Measurements from ENCODE around the gene ZNF260.

Gene ZNF260

DNA sequence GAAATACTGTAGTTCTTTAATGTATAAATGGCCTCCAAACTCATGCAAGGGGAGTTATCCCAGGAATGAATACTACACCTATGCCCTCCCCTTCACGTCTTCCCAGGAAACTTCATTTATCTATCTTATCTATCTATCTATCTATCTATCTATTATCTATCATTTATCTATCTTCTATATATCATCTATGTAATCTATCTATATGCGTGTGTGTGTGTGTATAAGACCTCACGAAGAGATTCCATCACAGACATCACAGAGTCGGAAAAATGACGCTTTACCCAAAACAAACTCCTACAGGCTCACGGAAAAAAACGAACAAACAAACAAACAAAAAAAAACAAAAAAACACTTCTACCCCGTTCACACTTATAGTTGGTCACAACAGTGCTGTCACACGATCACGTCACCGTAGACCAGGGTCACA, 44.5 kb upstream of the ZNF260 start:
- in situ Hi-C loops (cut with HindIII; ENCODE audit: low sequenced_read_pairs), result no loop called here
- peak overlapping the region; percentile 95 for H3K4me3 ChIP-seq (ENCODE audit: low read depth, low read length)
- DNase-seq (ENCODE audit: low read depth, low spot score), result no peak
- TF ChIP-seq, protein P1, sequence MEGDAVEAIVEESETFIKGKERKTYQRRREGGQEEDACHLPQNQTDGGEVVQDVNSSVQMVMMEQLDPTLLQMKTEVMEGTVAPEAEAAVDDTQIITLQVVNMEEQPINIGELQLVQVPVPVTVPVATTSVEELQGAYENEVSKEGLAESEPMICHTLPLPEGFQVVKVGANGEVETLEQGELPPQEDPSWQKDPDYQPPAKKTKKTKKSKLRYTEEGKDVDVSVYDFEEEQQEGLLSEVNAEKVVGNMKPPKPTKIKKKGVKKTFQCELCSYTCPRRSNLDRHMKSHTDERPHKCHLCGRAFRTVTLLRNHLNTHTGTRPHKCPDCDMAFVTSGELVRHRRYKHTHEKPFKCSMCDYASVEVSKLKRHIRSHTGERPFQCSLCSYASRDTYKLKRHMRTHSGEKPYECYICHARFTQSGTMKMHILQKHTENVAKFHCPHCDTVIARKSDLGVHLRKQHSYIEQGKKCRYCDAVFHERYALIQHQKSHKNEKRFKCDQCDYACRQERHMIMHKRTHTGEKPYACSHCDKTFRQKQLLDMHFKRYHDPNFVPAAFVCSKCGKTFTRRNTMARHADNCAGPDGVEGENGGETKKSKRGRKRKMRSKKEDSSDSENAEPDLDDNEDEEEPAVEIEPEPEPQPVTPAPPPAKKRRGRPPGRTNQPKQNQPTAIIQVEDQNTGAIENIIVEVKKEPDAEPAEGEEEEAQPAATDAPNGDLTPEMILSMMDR (IDR thresholded peaks at IDR 0.05; ENCODE audit: low read depth, low read length), result no peak

DNA sequence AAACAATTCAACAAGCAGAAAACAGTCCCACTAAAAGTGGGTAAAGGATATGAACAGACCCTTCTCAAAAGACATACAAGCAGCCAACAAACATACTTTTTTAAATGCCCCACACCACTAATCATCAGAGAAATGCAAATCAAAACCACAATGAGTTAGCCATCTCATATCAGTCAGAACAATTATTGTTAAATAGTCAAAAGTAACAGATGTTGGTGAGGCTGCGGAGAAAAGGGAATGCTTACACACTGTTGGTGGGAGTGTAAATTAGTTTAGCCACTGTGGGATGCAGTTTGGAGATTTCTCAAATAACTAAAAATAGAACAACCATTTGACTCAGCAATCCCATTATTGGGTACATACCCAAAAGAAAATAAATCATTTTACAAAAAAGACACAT, 36.3 kb upstream of the ZNF260 start:
- no peak overlapping the region for H3K4me3 ChIP-seq (ENCODE audit: low read depth, low read length)
- TF ChIP-seq, protein P1 (IDR thresholded peaks at IDR 0.05; ENCODE audit: low read depth, low read length), result no peak
- DNase-seq (ENCODE audit: low read depth, low spot score), result no peak
- in situ Hi-C loops (cut with HindIII; ENCODE audit: low sequenced_read_pairs), result no loop called here

DNA sequence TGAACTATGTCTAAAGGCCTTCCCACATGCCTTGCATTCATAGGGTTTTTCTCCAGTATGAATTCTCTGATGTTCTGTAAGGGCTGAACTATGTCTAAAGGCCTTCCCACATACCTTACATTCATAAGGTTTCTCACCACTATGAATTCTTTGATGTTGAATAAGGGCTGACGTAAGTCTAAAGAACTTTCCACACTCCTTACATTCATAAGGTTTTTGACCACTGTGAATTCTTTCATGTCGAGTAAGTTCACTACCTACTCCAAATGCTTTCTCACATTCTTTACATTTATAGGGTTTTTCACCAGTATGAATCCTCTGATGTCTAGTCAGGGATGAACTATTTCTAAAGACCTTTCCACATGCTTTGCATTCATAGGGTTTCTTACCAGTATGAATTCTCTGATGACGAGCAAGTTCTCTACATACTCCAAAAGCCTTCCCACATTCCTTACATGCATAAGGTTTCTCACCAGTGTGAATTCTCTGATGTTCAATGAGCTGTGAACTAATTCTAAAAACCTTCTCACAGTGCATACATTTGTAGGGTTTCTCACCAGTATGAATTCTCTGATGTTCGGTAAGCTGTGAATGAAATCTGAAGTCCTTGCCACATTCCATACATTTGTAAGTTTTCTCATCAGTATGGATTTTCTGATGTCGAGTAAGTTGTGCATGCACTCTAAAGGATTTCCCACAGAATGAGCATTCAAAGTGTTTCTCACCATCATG, 19.1 kb upstream of the ZNF260 start:
- peak; percentile 40 for DNase-seq (ENCODE audit: low read depth, low spot score)
- TF ChIP-seq, protein P1 (IDR thresholded peaks at IDR 0.05; ENCODE audit: low read depth, low read length), result no peak
- in situ Hi-C loops (cut with HindIII; ENCODE audit: low sequenced_read_pairs), result no loop called here
- H3K4me3 ChIP-seq (ENCODE audit: low read depth, low read length), result no peak overlapping the region

DNA sequence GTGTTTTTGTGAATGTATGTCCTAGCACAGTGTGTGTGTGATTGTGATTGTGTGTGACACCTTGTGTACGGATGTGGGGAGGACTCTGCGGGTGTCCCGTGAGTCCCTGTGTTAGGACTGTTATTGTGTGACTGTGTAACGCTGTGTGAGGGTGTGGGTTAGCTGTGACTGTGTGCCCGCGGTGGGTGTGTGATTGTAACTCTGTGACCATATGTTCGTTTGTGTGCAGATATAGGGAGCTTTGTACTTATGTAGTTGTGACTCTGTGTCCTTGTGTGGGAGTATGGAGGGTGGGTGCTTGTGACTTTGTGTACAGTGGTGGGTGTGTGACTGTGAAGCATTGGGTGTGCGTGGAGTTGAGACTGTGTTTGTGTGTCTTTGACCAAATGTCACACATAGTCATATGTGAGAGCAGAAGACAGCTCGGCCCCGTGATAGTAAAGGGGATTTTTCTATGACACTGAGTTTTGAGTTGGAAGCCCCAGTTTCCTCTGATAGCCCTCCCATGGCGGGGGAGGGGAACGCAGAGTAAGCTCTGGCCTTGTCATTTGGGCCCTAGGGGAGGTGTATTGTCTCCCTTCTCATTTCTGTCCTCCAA, 949 bp upstream of the ZNF260 start:
- peak overlapping the region; percentile 90 for H3K4me3 ChIP-seq (ENCODE audit: low read depth, low read length)
- no peak for DNase-seq (ENCODE audit: low read depth, low spot score)
- in situ Hi-C loops (cut with HindIII; ENCODE audit: low sequenced_read_pairs), result no loop called here
- TF ChIP-seq, protein P1 (IDR thresholded peaks at IDR 0.05; ENCODE audit: low read depth, low read length), result no peak

DNA sequence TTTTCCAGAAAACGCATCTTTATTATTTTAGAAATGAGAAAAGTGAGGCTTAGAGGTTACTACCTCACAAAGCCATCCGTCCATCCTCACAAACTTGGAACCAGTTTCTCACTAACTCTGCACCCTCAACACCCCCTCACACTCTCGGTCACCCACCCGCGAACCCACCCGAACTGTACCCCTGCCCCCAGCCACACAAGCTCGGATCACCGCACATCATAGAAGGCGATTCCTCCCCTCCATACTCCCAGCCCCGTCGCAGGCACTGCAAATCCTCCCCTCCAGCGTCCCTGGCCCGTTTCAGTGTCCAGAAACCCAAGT, 238 bp downstream of the ZNF260 start:
- in situ Hi-C loops (cut with HindIII; ENCODE audit: low sequenced_read_pairs), result no loop called here
- TF ChIP-seq, protein P1 (IDR thresholded peaks at IDR 0.05; ENCODE audit: low read depth, low read length), result no peak

DNA sequence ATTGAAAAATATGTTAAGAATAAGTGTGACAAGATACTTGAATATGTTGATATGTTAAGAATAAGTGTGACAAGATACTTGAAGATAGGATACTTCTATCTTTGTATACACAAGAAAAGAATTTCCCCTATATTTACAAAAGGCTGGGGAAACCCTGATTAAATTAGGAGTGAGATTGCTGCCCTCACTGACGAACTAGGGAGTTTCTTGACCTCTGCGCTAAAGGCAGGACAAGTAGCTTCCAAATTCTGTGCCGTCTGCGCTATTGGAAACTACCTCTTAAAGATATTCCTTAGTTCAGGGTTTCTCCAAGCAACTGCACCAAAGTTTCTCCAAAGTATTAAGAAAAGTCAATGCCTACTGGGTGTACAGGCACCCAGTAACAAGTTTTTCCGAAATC, 730 bp downstream of the ZNF260 start:
- in situ Hi-C loops (cut with HindIII; ENCODE audit: low sequenced_read_pairs), result no loop called here
- TF ChIP-seq, protein P1 (IDR thresholded peaks at IDR 0.05; ENCODE audit: low read depth, low read length), result no peak
- H3K4me3 ChIP-seq (ENCODE audit: low read depth, low read length), result peak overlapping the region; percentile 90
- peak; percentile 12 for DNase-seq (ENCODE audit: low read depth, low spot score)

More for the DNA sequence above, 238 bp downstream of the ZNF260 start:
- H3K4me3 ChIP-seq (ENCODE audit: low read depth, low read length), result peak overlapping the region; percentile 90
- DNase-seq (ENCODE audit: low read depth, low spot score), result no peak

Measured in astrocyte of the spinal cord (primary cell).